GM10266 (cell line): ENCODE data around the gene NDOR1.

ENCODE experiments used
- DNase-seq: peaks from one replicate; pipeline ENCODE4 v3.0.0; 2012; ENCODE audit errors: extremely low spot score
- TF ChIP-seq, protein P1 (sequence below): IDR thresholded peaks from 2 replicates; pipeline ENCODE4 v1.5.1; 2012; ENCODE audit warnings: mild to moderate bottlenecking, low read depth; ENCODE audit not compliant: control insufficient read depth, insufficient read depth; ENCODE audit errors: missing control alignments

The NDOR1 gene

DNA sequence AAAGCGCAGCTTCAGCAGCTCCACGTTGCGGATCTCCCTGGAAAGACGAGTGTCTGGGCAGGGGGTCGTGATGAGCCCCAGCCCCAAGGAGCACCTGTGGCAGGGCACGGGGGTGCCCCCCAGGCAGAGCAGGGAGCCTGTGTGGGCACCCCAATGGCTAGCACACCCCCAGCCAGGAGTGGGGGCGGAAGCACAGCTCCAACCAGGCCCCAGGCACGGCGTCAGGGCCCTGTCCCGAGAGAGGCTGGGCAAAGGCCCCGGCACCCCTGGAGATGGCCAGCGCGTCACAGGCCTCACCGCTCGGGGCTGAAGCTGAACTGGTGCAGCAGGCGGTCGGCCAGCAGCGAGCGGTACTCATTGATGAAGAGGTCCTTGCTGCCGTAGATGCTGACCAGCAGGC is 25.0 kb upstream of the NDOR1 start:
- no peak for DNase-seq
- TF ChIP-seq, protein P1, sequence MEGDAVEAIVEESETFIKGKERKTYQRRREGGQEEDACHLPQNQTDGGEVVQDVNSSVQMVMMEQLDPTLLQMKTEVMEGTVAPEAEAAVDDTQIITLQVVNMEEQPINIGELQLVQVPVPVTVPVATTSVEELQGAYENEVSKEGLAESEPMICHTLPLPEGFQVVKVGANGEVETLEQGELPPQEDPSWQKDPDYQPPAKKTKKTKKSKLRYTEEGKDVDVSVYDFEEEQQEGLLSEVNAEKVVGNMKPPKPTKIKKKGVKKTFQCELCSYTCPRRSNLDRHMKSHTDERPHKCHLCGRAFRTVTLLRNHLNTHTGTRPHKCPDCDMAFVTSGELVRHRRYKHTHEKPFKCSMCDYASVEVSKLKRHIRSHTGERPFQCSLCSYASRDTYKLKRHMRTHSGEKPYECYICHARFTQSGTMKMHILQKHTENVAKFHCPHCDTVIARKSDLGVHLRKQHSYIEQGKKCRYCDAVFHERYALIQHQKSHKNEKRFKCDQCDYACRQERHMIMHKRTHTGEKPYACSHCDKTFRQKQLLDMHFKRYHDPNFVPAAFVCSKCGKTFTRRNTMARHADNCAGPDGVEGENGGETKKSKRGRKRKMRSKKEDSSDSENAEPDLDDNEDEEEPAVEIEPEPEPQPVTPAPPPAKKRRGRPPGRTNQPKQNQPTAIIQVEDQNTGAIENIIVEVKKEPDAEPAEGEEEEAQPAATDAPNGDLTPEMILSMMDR: no peak

DNA sequence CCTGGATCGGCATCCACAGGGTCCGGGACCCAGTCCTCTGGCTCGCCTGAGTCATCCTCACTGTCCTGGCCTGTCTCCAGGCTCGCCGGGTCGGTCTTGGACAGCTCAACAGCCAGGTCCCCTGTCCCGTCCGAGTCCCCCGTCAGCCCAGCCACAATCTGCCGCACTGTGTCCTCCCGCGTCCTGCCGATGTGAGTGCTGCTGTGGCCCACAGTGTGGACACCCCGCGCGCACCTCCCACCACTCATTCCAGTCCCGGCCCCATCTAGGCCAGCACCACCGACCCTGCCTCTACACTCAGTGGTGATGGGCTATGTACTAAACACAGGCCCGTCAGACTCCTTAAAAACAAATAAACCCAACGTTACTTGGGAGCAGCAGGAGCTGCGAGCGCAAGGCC is 23.8 kb upstream of the NDOR1 start:
- DNase-seq: no peak
- TF ChIP-seq, protein P1: no peak

DNA sequence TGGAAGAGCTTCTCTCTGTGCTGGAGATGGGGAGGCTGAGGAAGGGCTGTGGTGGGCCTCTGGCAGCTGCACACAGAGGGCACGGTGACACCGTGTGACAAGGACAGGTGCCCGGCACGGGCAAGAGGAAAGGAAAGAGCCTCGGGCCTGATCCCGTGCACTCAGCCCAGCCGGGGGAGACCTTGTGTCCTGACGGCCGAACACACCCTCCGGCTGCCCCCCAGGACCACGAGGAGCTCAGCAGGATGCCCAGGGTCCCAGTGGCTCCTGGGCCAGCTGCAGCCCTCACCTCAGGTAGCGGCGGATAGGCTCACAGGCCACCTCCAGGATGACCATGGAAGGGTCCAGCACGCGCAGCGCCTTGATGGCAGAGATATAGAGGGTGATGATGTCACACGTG is 22.7 kb upstream of the NDOR1 start:
- DNase-seq: no peak
- TF ChIP-seq, protein P1: no peak

DNA sequence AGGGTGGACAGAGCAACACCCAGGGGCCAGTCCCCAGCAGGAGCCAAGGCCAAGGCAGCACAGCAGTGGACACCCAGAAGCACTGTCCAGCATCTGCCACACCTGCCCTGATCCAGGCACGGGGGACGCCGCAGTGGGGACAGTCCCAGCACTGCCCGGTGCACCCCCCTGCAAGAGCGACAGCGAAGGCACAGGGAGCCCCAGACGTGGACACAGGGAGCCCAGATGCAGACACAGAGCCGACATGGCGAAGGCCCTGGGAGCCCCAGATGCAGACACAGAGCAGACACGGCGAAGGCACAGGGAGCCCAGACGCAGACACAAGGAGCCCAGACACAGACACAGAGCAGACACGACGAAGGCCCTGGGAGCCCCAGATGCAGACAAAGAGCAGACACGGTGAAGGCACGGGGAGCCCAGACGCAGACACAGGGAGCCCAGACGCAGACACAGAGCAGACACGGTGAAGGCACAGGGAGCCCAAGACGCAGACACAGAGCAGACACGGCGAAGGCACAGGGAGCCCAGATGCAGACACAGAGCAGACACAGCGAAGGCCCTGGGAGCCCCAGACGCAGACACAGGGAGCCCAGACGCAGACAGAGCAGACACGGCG is 21.4 kb upstream of the NDOR1 start:
- TF ChIP-seq, protein P1: no peak
- DNase-seq: no peak

DNA sequence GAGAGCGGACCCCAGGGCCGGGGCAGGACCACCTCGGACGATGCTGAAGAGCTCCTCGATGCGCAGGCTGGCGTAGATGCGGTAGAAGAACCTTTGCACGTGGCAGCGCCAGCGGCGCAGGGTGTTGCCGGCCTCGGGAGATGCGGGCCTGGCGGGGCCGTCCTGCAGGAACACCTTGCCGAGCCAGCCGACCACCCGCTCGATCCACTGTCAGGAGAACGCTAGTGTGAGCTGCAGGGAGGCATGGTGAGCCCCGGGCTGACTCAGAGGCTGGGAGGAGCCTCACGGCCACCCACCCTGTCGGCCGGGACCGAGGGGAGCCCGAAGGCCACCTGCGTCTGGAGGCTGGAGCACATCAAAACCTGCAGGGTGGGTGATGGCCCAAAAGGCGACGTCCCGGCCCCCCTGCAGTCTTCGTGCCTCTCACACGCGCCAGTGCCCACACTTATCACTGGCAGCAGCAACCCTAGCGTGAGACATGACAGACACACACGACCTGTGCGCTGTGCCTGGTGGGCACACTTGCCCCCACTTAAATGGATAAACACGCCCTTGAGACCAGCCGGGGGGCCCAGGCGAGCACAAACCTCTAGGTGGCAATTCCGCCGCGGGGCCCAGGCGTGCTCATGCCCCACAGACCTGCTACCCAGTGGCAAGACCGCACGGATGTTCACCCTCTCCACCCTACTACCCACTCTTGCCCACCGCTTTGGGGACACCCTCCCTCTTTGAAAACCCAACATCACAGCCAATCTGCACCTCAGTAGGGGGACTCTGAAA is 20.4 kb upstream of the NDOR1 start:
- TF ChIP-seq, protein P1: no peak
- no peak for DNase-seq

DNA sequence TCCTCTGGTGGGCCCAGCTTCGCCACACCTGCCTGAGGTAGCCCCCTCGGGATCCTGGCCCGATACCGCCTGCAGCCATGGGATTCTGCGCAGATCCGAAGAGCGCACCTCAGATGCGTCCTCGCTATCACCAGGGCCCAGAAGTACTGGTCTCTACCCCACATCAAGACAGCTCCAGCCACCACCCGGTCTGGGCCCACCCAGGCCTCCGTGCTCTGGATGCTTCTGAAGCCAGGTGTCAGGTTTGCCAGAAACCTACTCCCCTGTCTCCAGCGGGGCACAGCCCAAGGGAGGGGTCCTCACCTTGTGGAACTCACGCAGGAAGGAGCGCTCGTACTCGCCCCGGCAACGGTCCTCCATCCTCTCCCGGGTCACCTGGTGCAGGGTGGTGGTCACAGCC is 19.6 kb upstream of the NDOR1 start:
- DNase-seq: no peak
- TF ChIP-seq, protein P1: no peak

DNA sequence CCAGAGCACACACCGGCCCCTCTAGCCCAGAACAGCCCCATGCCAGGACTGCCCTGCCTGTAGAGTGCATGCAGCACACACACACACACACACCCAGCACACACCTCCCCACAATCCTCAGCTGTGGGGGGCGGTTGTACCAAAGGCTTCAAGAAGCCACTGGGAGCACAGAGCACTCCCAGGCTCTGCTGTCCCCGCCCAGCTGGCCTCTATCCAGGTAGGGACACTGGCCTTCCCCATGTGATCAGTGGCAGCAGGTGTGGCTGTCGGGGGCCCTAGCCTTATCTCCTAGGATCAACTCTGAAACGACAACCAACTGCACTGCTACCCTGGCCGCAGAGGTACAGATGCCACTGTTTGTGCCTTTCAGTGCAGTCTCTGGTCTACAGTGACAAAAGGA is 19.1 kb upstream of the NDOR1 start:
- TF ChIP-seq, protein P1: no peak
- DNase-seq: no peak
